Activated B cell treated with CpG ODN at 0.5 μM for 24 hours (primary cell): ENCODE results near the gene TIMP2. TPM values are rescaled to one million over a fixed set of nuclear protein-coding genes. Genes with fewer than 3 reads are reported as not detected.

ENCODE experiments used
- ATAC-seq: fragments of 200-7000 bp; cut with Tn5 transposase; one replicate; pipeline ENCODE4 v1.10.0; 2021; ENCODE audit warnings: low read depth, mild to moderate bottlenecking, moderate library complexity
- CTCF ChIA-PET: fragments of 350-600 bp; sonication (Branson Sonifier 250); formaldehyde crosslinking; loops from one replicate; lab custom pipeline; 2021; ENCODE audit warnings: antibody characterized with exemption; lab: Charles Lee
- POLR2A ChIA-PET: fragments of 350-600 bp; sonication (Branson Sonifier 250); formaldehyde crosslinking; loops from one replicate; lab custom pipeline; 2021; ENCODE audit warnings: antibody characterized with exemption; lab: Charles Lee
- DNase-seq: peaks from one replicate; pipeline ENCODE4 v3.0.0; 2022
- H3K27ac Mint-ChIP-seq: one replicate; pipeline ENCODE4 v1.8.0; 2020; ENCODE audit warnings: mixed read lengths
- H3K27me3 Mint-ChIP-seq: one replicate; pipeline ENCODE4 v1.8.0; 2021; ENCODE audit warnings: mixed read lengths
- H3K36me3 Mint-ChIP-seq: one replicate; pipeline ENCODE4 v1.8.0; 2021; ENCODE audit warnings: low read depth, mixed read lengths
- H3K4me1 Mint-ChIP-seq: one replicate; pipeline ENCODE4 v1.8.0; 2021; ENCODE audit warnings: mixed read lengths
- H3K4me3 Mint-ChIP-seq: one replicate; pipeline ENCODE4 v1.8.0; 2020; ENCODE audit warnings: mild to moderate bottlenecking, mixed read lengths
- H3K9me3 Mint-ChIP-seq: one replicate; pipeline ENCODE4 v1.8.0; 2020; ENCODE audit warnings: mixed read lengths
- CTCF ChIP-seq: fragments of 200-600 bp; IDR thresholded peaks from one replicate; pipeline ENCODE4 v1.8.0; 2022; ENCODE audit warnings: antibody characterized with exemption, mild to moderate bottlenecking
- intact Hi-C: fragments of 100-400 bp; cut with micrococcal nuclease; formaldehyde crosslinking; loops from one replicate; pipeline ENCODE4 v1.15.1; 2024
- total RNA-seq: library from RNA; stranded (reverse); gene quantifications from 2 replicates; pipeline ENCODE4 v1.2.3, GENCODE V29; 2022

TIMP2 gene
- total RNA-seq, 1 donor from 2014 or later, result 4.2 TPM

- Mint-ChIP-seq H3K4me1 (peaks cover 39% of the 10 kb centered on the region), H3K9me3 (no peaks in the 10 kb centered on the region), H3K27me3 (no peaks in the 10 kb centered on the region), H3K4me3 (peak overlapping the region; percentile 93), H3K27ac (peak overlapping the region; percentile 89), H3K36me3 (peaks cover 46% of the 10 kb centered on the region)
- ChIA-PET CTCF (no interaction called here), POLR2A (interaction anchor here (0.6 kb wide), 1 partner anchor 408 kb away, joined by 3 read pairs; no protein-coding TSS in a partner anchor)
- no peak for ATAC-seq
- no peak for TF ChIP-seq CTCF
- intact Hi-C loops, result no loop called here
- no peak for DNase-seq
These were observed 85.9 kb downstream of the TIMP2 start for GRCh38 chr17:78839235-78839761.

- H3K36me3 Mint-ChIP-seq, result peaks cover 53% of the 10 kb centered on the region
- no peaks in the 10 kb centered on the region for H3K9me3 Mint-ChIP-seq
- no peak for TF ChIP-seq CTCF
- ChIA-PET POLR2A (interaction anchor here (0.6 kb wide), 1 partner anchor 407 kb away, joined by 3 read pairs; no protein-coding TSS in a partner anchor), CTCF (no interaction called here)
- no peaks in the 10 kb centered on the region for H3K27me3 Mint-ChIP-seq
- intact Hi-C loops, result no loop called here
- peak overlapping the region; percentile 93 for H3K4me3 Mint-ChIP-seq
- no peak overlapping the region for H3K27ac Mint-ChIP-seq
- no peak for ATAC-seq
- H3K4me1 Mint-ChIP-seq, result peaks cover 35% of the 10 kb centered on the region
- DNase-seq, result no peak
These were observed 86.6 kb downstream of the TIMP2 start for GRCh38 chr17:78838574-78839005.

GRCh38 chr17:78836420-78837021 lies 88.7 kb downstream of the TIMP2 start:
- peaks cover 73% of the 10 kb centered on the region for H3K36me3 Mint-ChIP-seq
- DNase-seq (no peak), ATAC-seq (no peak)
- no peaks in the 10 kb centered on the region for H3K27me3 Mint-ChIP-seq
- CTCF ChIA-PET, result no interaction called here
- H3K4me1 Mint-ChIP-seq, result peaks cover 30% of the 10 kb centered on the region
- no peak overlapping the region for H3K4me3 Mint-ChIP-seq
- intact Hi-C loops, result no loop called here
- POLR2A ChIA-PET, result interaction anchor here (0.6 kb wide), 1 partner anchor 103 kb away, joined by 3 read pairs; no protein-coding TSS in a partner anchor
- no peak for TF ChIP-seq CTCF
- H3K9me3 Mint-ChIP-seq, result no peaks in the 10 kb centered on the region
- no peak overlapping the region for H3K27ac Mint-ChIP-seq

GRCh38 chr17:78834571-78834970 lies 90.6 kb downstream of the TIMP2 start:
- DNase-seq (no peak), ATAC-seq (no peak)
- no peak overlapping the region for H3K4me3 Mint-ChIP-seq
- H3K27me3 Mint-ChIP-seq, result no peaks in the 10 kb centered on the region
- no peaks in the 10 kb centered on the region for H3K9me3 Mint-ChIP-seq
- POLR2A ChIA-PET, result interaction anchor here (0.6 to 0.7 kb wide), 2 partner anchors 63 to 887 kb away, joined by 3 to 5 read pairs; no protein-coding TSS in a partner anchor
- H3K4me1 Mint-ChIP-seq, result peaks cover 20% of the 10 kb centered on the region
- intact Hi-C loops, result no loop called here
- TF ChIP-seq CTCF, result no peak
- CTCF ChIA-PET, result no interaction called here
- no peak overlapping the region for H3K27ac Mint-ChIP-seq
- H3K36me3 Mint-ChIP-seq, result peaks cover 87% of the 10 kb centered on the region

GRCh38 chr17:78832541-78832810 lies 92.7 kb downstream of the TIMP2 start:
- Mint-ChIP-seq H3K36me3 (peaks cover 94% of the 10 kb centered on the region), H3K27ac (no peak overlapping the region), H3K9me3 (no peaks in the 10 kb centered on the region), H3K4me1 (peaks cover 4% of the 10 kb centered on the region), H3K27me3 (no peaks in the 10 kb centered on the region), H3K4me3 (no peak overlapping the region)
- no peak for TF ChIP-seq CTCF
- ATAC-seq (no peak), DNase-seq (no peak)
- intact Hi-C loops, result no loop called here
- POLR2A ChIA-PET, result no interaction called here
- CTCF ChIA-PET, result no interaction called here
